HepG2 (cell line): ENCODE measurements around the gene PSME3IP1. TPM values are rescaled to one million over a fixed set of nuclear protein-coding genes. Genes with fewer than 3 reads are reported as not detected.

ENCODE experiments used
- NFYC ChIP-seq: IDR thresholded peaks from 2 replicates; pipeline ENCODE4 v1.6.1; 2016; ENCODE audit warnings: missing genetic modification reagents, missing compliant biosample characterization
- NR1H2 ChIP-seq: sonication (generic); formaldehyde crosslinking; IDR thresholded peaks from 2 replicates; pipeline ENCODE4 v1.8.1; 2022; ENCODE audit warnings: low read depth, missing genetic modification reagents, borderline replicate concordance
- PAXIP1 ChIP-seq: sonication (generic); formaldehyde crosslinking; conservative IDR thresholded peaks from 2 replicates; pipeline ENCODE4 v1.4.0; 2020; ENCODE audit warnings: mild to moderate bottlenecking, missing genetic modification reagents, moderate library complexity
- ZHX2 ChIP-seq, 2 experiments: sonication (generic) in 1 of 2; formaldehyde crosslinking in 1 of 2; IDR thresholded peaks; 2 replicates each; pipeline versions ENCODE4 v1.6.1 to v1.9.0; 2014 to 2022; ENCODE audit warnings: antibody characterized with exemption in 1 of 2, borderline replicate concordance in 1 of 2, inconsistent platforms in 1 of 2, low read depth in 1 of 2, missing genetic modification reagents in 1 of 2
- ZNF510 ChIP-seq: sonication (generic); formaldehyde crosslinking; IDR thresholded peaks from 2 replicates; pipeline ENCODE4 v1.4.0; 2020; ENCODE audit warnings: low read depth, mild to moderate bottlenecking, missing genetic modification reagents
- ZNF609 ChIP-seq: sonication (generic); formaldehyde crosslinking; IDR thresholded peaks from 2 replicates; pipeline ENCODE4 v1.4.0; 2020; ENCODE audit warnings: mild to moderate bottlenecking, missing genetic modification reagents, borderline replicate concordance
- ZNF629 ChIP-seq: sonication (generic); formaldehyde crosslinking; conservative IDR thresholded peaks from 2 replicates; pipeline ENCODE4 v1.5.0; 2020; ENCODE audit warnings: missing genetic modification reagents
- polyA plus RNA-seq, 8 experiments: library from polyadenylated mRNA; depleted of rRNA in 3 of 8; stranded (reverse) in 7 of 8; unstranded in 1 of 8; fragments of >200 nt; fragmentation: Illumina TruSeq in 4 of 8; extraction: Trizol in 4 of 8; gene quantifications; 2 replicates each; pipeline versions ENCODE4 v1.2.1 to v1.2.3, GENCODE V29; 2011 to 2016; ENCODE audit warnings: low read depth in 4 of 8, missing spikeins in 1 of 8, mixed read lengths in 1 of 8; ENCODE audit not compliant: insufficient read depth in 1 of 8
- total RNA-seq, 5 experiments: library from RNA; depleted of rRNA; stranded (reverse); fragments of >200 nt; fragmentation: Illumina TruSeq; extraction: Trizol; gene quantifications; 2 replicates each; pipeline ENCODE4 v1.2.3, GENCODE V29; 2016; ENCODE audit warnings: low read depth in 1 of 5
- TF ChIP-seq, protein P1 (sequence below): sonication (generic); formaldehyde crosslinking; IDR thresholded peaks from 2 replicates; pipeline ENCODE4 v1.5.0; 2020; ENCODE audit warnings: missing genetic modification reagents
- TF ChIP-seq, protein P2 (sequence below): sonication (generic); formaldehyde crosslinking; IDR thresholded peaks from 2 replicates; pipeline ENCODE4 v1.4.0; 2020; ENCODE audit warnings: missing genetic modification reagents

PSME3IP1 gene
- total and polyA plus RNA-seq, 2 of the 13 experiments (the other 11 are each of a cell fraction or from before 2014, with no cell fraction given), result 90.8 to 99.8 TPM

DNA sequence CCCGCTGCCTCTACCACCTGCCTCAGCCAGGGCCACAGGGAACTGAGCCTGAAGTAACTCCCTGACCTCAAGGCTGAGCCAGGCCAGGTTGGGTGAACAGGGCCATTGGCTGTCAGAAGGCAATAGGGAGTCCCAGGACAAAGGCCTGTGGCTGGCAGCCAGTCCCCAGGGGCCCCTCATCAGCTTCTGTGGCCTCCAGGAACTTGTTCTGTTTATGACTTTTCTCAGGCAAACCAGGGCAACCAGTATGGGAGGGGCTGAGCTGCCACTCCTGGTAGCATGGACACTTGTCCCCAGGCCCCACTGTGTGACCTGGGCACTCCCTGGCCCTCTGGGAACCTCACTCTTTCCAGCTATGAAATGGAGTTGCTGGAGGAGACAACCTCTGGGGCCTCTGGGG lies 53.4 kb downstream of the PSME3IP1 start (continued):
- 0 out of 2 replicates have a peak, but pooled peaks have one; percentile 32 for TF ChIP-seq PAXIP1 (CRISPR knock-in tag)
- no peak for TF ChIP-seq ZNF510
- TF ChIP-seq NR1H2 (CRISPR knock-in tag), result no peak
- TF ChIP-seq NFYC (CRISPR knock-in tag), result no peak
- TF ChIP-seq ZNF609 (CRISPR knock-in tag), result no peak
- TF ChIP-seq, protein P1, sequence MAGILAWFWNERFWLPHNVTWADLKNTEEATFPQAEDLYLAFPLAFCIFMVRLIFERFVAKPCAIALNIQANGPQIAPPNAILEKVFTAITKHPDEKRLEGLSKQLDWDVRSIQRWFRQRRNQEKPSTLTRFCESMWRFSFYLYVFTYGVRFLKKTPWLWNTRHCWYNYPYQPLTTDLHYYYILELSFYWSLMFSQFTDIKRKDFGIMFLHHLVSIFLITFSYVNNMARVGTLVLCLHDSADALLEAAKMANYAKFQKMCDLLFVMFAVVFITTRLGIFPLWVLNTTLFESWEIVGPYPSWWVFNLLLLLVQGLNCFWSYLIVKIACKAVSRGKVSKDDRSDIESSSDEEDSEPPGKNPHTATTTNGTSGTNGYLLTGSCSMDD, result no peak
- TF ChIP-seq, protein P2, sequence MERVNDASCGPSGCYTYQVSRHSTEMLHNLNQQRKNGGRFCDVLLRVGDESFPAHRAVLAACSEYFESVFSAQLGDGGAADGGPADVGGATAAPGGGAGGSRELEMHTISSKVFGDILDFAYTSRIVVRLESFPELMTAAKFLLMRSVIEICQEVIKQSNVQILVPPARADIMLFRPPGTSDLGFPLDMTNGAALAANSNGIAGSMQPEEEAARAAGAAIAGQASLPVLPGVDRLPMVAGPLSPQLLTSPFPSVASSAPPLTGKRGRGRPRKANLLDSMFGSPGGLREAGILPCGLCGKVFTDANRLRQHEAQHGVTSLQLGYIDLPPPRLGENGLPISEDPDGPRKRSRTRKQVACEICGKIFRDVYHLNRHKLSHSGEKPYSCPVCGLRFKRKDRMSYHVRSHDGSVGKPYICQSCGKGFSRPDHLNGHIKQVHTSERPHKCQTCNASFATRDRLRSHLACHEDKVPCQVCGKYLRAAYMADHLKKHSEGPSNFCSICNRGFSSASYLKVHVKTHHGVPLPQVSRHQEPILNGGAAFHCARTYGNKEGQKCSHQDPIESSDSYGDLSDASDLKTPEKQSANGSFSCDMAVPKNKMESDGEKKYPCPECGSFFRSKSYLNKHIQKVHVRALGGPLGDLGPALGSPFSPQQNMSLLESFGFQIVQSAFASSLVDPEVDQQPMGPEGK (CRISPR knock-in tag), result peak; percentile 13; the same call in 1 of the 2 replicates
- no peak for TF ChIP-seq ZHX2 (IDR thresholded peaks at IDR 0.05; ENCODE audit: low read depth)
- TF ChIP-seq ZHX2 (CRISPR knock-in tag; IDR thresholded peaks at IDR 0.05; ENCODE audit: borderline replicate concordance), result no peak
- peak; percentile 54; the same call in 1 of the 2 replicates for TF ChIP-seq ZNF629
